ENCODE data around the gene GAS6.

Gene GAS6

GRCh38 chr13:113838711-113839201 lies 25.1 kb downstream of the GAS6 start:
- Histone ChIP-seq H3K9me3 (ENCODE audit: control insufficient read depth, insufficient read depth, low read depth, low read length) (no peaks in the 10 kb centered on the region), H3K36me3 (ENCODE audit: control insufficient read depth in 2 of 2, insufficient read depth in 1 of 2, low read length in 2 of 2) (peaks cover 0 to 7% of the 10 kb centered on the region in 2 experiments; a peak in 1 of 3 replicates), H3K4me3 (ENCODE audit: low read depth, low read length) (no peak overlapping the region), H3K4me1 (ENCODE audit: control insufficient read depth, insufficient read depth, low read length) (peaks cover 7% of the 10 kb centered on the region), H3K27ac (ENCODE audit: extremely low read depth, low read depth, low read length) (no peak overlapping the region)
- ChIA-PET CTCF (no interaction called here), POLR2A (no interaction called here)
- TF ChIP-seq KLF7 (tag by site-specific recombination; IDR thresholded peaks at IDR 0.05; ENCODE audit: borderline replicate concordance), result no peak
- TF ChIP-seq ZNF549 (tag by site-specific recombination; IDR thresholded peaks at IDR 0.05), result no peak
- TF ChIP-seq ZBTB20 (tag by site-specific recombination; IDR thresholded peaks at IDR 0.05), result no peak
- TF ChIP-seq ZNF48 (tag by site-specific recombination; IDR thresholded peaks at IDR 0.05), result no peak
- TF ChIP-seq, protein P1, sequence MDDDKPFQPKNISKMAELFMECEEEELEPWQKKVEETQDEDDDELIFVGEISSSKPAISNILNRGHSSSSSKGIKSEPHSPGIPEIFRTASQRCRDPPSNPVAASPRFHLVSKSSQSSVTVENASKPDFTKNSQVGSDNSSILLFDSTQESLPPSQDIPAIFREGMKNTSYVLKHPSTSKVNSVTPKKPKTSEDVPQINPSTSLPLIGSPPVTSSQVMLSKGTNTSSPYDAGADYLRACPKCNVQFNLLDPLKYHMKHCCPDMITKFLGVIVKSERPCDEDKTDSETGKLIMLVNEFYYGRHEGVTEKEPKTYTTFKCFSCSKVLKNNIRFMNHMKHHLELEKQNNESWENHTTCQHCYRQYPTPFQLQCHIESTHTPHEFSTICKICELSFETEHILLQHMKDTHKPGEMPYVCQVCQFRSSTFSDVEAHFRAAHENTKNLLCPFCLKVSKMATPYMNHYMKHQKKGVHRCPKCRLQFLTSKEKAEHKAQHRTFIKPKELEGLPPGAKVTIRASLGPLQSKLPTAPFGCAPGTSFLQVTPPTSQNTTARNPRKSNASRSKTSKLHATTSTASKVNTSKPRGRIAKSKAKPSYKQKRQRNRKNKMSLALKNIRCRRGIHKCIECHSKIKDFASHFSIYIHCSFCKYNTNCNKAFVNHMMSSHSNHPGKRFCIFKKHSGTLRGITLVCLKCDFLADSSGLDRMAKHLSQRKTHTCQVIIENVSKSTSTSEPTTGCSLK (tag by site-specific recombination; IDR thresholded peaks at IDR 0.05), result no peak
- no peak for TF ChIP-seq ZNF24 (tag by site-specific recombination; IDR thresholded peaks at IDR 0.05)
- 0 out of 2 replicates have a peak, but pooled peaks have one; percentile 39 for TF ChIP-seq GLIS2 (tag by site-specific recombination; IDR thresholded peaks at IDR 0.05)
- TF ChIP-seq ZBTB1 (tag by site-specific recombination; IDR thresholded peaks at IDR 0.05), result no peak

DNA sequence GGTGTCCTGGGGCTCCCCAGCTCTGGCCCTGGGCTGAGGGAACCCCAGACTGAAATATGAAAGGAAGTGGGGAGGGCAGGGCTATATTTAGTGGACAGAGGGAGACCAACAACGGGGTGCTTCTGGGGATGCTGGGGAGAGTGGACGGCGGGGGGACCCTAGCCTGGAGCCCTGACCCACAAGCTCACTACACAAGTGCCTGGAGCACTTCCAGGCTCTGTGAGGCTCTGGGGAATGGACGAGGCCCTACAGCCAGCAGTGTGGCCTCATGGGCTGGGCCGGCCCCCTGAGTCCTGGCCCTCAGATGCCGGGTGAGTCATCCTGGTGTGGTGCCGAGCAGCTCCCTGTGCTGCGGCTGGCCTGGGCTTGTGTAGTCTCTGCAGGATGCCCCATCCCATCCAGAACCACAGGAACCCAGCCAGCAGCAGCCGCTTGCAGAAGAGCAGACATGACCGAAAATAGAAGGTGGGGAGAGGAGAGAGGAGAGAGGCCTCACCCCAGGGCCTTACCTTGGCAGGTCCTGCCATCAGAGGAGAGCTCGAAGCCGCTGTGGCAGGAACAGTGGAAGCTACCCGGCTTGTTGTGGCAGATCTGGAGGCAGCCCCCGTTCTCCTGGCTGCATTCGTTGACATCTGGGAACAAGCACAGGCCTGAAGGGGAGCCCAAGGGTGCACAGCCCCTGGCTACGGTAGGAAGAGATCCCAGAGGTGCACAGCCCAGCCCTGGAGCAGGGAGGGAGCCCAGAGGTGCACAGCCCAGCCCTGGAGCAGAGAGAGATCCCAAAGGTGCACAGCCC lies 26.1 kb downstream of the GAS6 start:
- ChIA-PET POLR2A (interaction anchor here (1.0 to 1.2 kb wide), 2 partner anchors 9 to 26 kb away, joined by 3 read pairs; partner anchors contain the start of gene GAS6), CTCF (no interaction called here)
- Histone ChIP-seq H3K4me3 (ENCODE audit: low read depth, low read length) (no peak overlapping the region), H3K27ac (ENCODE audit: extremely low read depth, low read depth, low read length) (peak overlapping the region; percentile 96), H3K9me3 (ENCODE audit: control insufficient read depth, insufficient read depth, low read depth, low read length) (no peaks in the 10 kb centered on the region), H3K36me3 (ENCODE audit: control insufficient read depth in 2 of 2, insufficient read depth in 1 of 2, low read length in 2 of 2) (peaks cover 0 to 12% of the 10 kb centered on the region in 2 experiments; a peak in 1 of 3 replicates), H3K4me1 (ENCODE audit: control insufficient read depth, insufficient read depth, low read length) (peaks cover 7% of the 10 kb centered on the region)
- TF ChIP-seq ZBTB48 (tag by site-specific recombination; IDR thresholded peaks at IDR 0.05) (peak; percentile 31; the same call in 1 of the 2 replicates), SP3 (tag by site-specific recombination; IDR thresholded peaks at IDR 0.05) (no peak), ZNF571 (tag by site-specific recombination; IDR thresholded peaks at IDR 0.05) (no peak), ZBTB20 (tag by site-specific recombination; IDR thresholded peaks at IDR 0.05) (peak; percentile 27; the same call in 1 of the 2 replicates), EGR2 (tag by site-specific recombination; IDR thresholded peaks at IDR 0.05; ENCODE audit: low read depth) (no peak), ZNF837 (tag by site-specific recombination; IDR thresholded peaks at IDR 0.05) (no peak), ZNF785 (tag by site-specific recombination; IDR thresholded peaks at IDR 0.05) (no peak), ZNF776 (tag by site-specific recombination; IDR thresholded peaks at IDR 0.05; ENCODE audit: borderline replicate concordance) (no peak), ZNF660 (tag by site-specific recombination; IDR thresholded peaks at IDR 0.05) (peak; percentile 72), ZNF624 (tag by site-specific recombination; IDR thresholded peaks at IDR 0.05) (no peak), ZNF239 (tag by site-specific recombination; IDR thresholded peaks at IDR 0.05) (no peak), SCRT2 (tag by site-specific recombination; IDR thresholded peaks at IDR 0.05) (no peak), ZNF555 (tag by site-specific recombination; conservative IDR thresholded peaks at IDR 0.05) (no peak), ZBTB7A (tag by site-specific recombination; IDR thresholded peaks at IDR 0.05; ENCODE audit: low read depth) (peak; percentile 74), ZNF121 (tag by site-specific recombination; IDR thresholded peaks at IDR 0.05) (no peak), ZNF214 (tag by site-specific recombination; IDR thresholded peaks at IDR 0.05; ENCODE audit: borderline replicate concordance) (no peak)
- TF ChIP-seq, protein P2, sequence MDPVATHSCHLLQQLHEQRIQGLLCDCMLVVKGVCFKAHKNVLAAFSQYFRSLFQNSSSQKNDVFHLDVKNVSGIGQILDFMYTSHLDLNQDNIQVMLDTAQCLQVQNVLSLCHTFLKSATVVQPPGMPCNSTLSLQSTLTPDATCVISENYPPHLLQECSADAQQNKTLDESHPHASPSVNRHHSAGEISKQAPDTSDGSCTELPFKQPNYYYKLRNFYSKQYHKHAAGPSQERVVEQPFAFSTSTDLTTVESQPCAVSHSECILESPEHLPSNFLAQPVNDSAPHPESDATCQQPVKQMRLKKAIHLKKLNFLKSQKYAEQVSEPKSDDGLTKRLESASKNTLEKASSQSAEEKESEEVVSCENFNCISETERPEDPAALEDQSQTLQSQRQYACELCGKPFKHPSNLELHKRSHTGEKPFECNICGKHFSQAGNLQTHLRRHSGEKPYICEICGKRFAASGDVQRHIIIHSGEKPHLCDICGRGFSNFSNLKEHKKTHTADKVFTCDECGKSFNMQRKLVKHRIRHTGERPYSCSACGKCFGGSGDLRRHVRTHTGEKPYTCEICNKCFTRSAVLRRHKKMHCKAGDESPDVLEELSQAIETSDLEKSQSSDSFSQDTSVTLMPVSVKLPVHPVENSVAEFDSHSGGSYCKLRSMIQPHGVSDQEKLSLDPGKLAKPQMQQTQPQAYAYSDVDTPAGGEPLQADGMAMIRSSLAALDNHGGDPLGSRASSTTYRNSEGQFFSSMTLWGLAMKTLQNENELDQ (tag by site-specific recombination; IDR thresholded peaks at IDR 0.05; ENCODE audit: low read depth), result no peak
- TF ChIP-seq, protein P3, sequence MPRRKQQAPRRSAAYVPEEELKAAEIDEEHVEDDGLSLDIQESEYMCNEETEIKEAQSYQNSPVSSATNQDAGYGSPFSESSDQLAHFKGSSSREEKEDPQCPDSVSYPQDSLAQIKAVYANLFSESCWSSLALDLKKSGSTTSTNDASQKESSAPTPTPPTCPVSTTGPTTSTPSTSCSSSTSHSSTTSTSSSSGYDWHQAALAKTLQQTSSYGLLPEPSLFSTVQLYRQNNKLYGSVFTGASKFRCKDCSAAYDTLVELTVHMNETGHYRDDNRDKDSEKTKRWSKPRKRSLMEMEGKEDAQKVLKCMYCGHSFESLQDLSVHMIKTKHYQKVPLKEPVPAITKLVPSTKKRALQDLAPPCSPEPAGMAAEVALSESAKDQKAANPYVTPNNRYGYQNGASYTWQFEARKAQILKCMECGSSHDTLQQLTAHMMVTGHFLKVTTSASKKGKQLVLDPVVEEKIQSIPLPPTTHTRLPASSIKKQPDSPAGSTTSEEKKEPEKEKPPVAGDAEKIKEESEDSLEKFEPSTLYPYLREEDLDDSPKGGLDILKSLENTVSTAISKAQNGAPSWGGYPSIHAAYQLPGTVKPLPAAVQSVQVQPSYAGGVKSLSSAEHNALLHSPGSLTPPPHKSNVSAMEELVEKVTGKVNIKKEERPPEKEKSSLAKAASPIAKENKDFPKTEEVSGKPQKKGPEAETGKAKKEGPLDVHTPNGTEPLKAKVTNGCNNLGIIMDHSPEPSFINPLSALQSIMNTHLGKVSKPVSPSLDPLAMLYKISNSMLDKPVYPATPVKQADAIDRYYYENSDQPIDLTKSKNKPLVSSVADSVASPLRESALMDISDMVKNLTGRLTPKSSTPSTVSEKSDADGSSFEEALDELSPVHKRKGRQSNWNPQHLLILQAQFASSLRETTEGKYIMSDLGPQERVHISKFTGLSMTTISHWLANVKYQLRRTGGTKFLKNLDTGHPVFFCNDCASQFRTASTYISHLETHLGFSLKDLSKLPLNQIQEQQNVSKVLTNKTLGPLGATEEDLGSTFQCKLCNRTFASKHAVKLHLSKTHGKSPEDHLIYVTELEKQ (tag by site-specific recombination; IDR thresholded peaks at IDR 0.05; ENCODE audit: borderline replicate concordance), result no peak
- TF ChIP-seq, protein P4, sequence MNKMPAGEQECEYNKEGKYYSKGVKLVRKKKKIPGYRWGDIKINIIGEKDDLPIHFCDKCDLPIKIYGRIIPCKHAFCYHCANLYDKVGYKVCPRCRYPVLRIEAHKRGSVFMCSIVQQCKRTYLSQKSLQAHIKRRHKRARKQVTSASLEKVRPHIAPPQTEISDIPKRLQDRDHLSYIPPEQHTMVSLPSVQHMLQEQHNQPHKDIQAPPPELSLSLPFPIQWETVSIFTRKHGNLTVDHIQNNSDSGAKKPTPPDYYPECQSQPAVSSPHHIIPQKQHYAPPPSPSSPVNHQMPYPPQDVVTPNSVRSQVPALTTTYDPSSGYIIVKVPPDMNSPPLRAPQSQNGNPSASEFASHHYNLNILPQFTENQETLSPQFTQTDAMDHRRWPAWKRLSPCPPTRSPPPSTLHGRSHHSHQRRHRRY (tag by site-specific recombination; IDR thresholded peaks at IDR 0.05), result no peak

Data from HEK293 (cell line).